Stimulated activated effector memory CD8-positive, alpha-beta T cell treated with anti-CD3 and anti-CD28 coated beads, Interleukin-12 subunit alpha, Interleukin-12 subunit beta, amount 100 ng/mL, for 72 hours (primary cell): Measurements from ENCODE around the gene SH3RF1.
A peak's percentile ranks its signal among the peaks of the same experiment; 100 is the strongest.

ENCODE experiments used
- ATAC-seq: fragments of 150-1000 bp; cut with Tn5 transposase; 2 replicates; pipeline ENCODE4 v1.10.0; 2021
- DNase-seq, 2 donors: peaks; one replicate each; pipeline ENCODE4 v3.0.0; 2021 to 2022; ENCODE audit warnings: low spot score in 2 of 2
- H3K27ac Mint-ChIP-seq: one replicate; pipeline ENCODE4 v1.8.0; 2022; ENCODE audit warnings: mild to moderate bottlenecking, mixed read lengths
- H3K36me3 Mint-ChIP-seq: one replicate; pipeline ENCODE4 v1.8.0; 2022; ENCODE audit warnings: mild to moderate bottlenecking, mixed read lengths
- H3K4me1 Mint-ChIP-seq: one replicate; pipeline ENCODE4 v1.8.0; 2022; ENCODE audit warnings: mixed read lengths
- H3K4me3 Mint-ChIP-seq: one replicate; pipeline ENCODE4 v1.8.0; 2022; ENCODE audit warnings: mild to moderate bottlenecking, mixed read lengths
- H3K9me3 Mint-ChIP-seq: one replicate; pipeline ENCODE4 v1.8.0; 2022; ENCODE audit warnings: mixed read lengths

The SH3RF1 gene

DNA sequence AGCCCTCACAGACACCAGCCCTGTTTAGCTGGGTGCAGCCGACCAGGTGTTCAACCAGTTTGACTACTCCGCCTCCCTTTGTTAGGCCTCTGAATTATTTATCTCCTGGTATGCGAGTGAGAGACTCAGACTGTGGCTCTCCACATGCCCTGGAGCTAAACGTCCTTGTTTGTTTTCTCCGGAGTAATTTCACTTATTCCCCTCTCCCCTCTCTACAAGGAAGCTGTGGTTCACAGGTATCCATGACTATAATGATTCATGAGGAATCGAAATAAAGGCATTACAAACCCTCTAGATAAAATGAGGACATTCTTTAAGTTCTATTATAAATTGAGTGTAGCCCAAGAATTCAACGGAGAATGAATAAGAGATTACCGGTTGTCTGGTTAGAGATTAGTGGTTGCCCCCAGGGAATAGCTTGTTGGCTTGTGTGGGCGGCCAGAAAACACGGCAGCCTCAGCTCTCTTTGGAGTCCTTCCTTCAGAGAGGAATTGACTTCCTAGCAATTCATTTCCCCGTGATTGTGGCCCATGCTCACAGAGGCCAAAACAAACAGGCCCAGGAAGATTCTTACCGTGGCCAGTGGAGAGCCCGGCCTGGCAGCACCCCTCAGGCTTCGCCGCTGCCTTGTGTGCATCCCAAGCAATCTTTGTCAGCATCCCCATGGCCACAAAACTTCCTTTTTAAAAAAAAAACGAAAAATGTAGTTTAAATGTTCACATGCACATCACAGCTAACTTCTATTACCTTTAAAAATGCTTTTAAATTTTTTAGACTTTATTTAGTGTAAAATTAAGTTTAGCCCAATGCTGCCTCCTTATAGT lies 200.5 kb downstream of the SH3RF1 start:
- DNase-seq: no peak
- no peak for ATAC-seq
- no peak overlapping the region for H3K27ac Mint-ChIP-seq
- no peaks in the 10 kb centered on the region for H3K9me3 Mint-ChIP-seq
- peaks cover 9% of the 10 kb centered on the region for H3K4me1 Mint-ChIP-seq
- no peaks in the 10 kb centered on the region for H3K36me3 Mint-ChIP-seq
- H3K4me3 Mint-ChIP-seq: no peak overlapping the region

DNA sequence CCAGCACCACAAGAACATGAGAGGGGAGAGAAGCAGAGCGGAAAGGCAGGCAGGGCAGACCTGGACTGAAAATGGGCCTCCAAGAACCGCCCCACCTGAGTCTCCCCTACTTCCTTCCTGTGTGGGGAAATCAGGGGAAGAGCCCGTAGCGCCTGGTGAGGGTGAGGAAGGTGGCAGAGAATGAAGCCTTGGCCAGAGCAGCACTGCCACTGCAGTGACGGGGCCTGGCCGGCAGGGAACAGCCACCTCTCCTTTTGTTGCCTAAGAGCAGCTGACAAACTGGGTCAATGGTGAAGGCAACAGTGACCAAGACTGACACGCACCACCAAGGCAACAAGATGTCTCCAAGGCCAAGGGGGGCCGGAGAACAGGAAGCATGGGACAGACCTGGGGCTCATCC lies 202.3 kb downstream of the SH3RF1 start:
- DNase-seq: no peak
- Mint-ChIP-seq H3K27ac (peak overlapping the region; percentile 52), H3K4me1 (peaks cover 9% of the 10 kb centered on the region), H3K9me3 (no peaks in the 10 kb centered on the region), H3K36me3 (no peaks in the 10 kb centered on the region), H3K4me3 (no peak overlapping the region)
- ATAC-seq: peak; percentile 39

DNA sequence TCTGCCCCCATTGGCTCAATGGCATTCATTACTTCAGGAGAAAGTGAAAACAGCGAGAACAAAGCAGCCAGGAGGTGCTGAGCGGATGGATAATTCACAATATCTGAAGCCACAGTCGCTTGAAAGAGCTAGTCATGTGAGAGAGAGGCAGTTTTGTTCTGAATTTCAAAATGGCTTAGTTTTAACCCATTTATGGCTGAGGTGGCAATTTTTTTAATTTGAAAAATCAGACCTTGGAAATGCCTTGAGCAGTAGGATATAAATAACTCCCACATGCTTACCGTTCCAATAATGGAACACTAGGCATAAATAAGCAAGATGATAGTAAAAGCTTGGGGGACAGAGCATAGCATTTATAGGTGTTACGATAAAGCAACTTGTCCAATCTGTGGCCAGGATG lies 203.8 kb downstream of the SH3RF1 start:
- DNase-seq: no peak
- H3K4me1 Mint-ChIP-seq: peaks cover 9% of the 10 kb centered on the region
- no peak overlapping the region for H3K4me3 Mint-ChIP-seq
- no peak for ATAC-seq
- H3K9me3 Mint-ChIP-seq: no peaks in the 10 kb centered on the region
- H3K27ac Mint-ChIP-seq: no peak overlapping the region
- H3K36me3 Mint-ChIP-seq: no peaks in the 10 kb centered on the region

DNA sequence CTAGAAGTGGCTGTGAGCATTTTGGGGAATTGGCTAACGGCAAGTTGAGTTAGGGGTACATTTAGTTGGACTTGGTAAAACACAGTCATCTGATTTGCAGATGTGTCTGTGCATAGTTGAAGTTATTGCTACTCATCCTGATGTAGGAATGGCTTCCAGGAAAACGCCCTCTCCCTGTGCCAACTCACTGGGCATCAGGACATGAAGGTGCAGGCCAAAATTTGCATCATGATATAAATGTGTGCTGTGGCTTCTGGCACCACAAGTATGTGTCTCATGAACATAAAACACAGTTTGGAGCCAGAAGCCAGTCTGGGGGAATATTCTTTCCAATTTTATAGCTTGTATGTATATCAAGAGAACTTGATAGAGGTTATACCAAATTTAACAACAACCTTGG lies 206.5 kb downstream of the SH3RF1 start:
- DNase-seq: no peak
- ATAC-seq: no peak
- Mint-ChIP-seq H3K27ac (no peak overlapping the region), H3K36me3 (no peaks in the 10 kb centered on the region), H3K4me3 (no peak overlapping the region), H3K9me3 (no peaks in the 10 kb centered on the region), H3K4me1 (peaks cover 9% of the 10 kb centered on the region)

DNA sequence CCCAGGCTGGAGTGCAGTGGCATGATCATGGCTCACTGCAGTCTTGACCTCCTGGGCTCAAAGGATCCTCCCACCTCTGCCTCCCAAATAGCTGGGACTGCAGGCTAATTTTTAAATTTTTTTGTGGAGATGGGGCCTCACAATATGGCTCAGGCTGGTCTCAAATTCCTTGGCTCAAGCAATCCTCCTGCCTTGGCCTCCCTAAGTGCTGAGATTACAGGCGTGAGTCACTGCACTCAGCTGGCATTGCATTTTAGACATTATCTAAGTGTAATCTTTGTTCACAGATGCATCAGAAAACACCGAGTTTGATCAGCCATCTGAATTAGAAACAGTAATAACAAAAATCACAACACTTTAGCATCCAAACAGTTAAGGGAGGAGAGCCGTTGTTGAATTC lies 207.3 kb downstream of the SH3RF1 start:
- H3K9me3 Mint-ChIP-seq: no peaks in the 10 kb centered on the region
- no peak for ATAC-seq
- H3K4me1 Mint-ChIP-seq: peaks cover 5% of the 10 kb centered on the region
- no peak overlapping the region for H3K4me3 Mint-ChIP-seq
- no peak for DNase-seq
- H3K27ac Mint-ChIP-seq: no peak overlapping the region
- no peaks in the 10 kb centered on the region for H3K36me3 Mint-ChIP-seq

DNA sequence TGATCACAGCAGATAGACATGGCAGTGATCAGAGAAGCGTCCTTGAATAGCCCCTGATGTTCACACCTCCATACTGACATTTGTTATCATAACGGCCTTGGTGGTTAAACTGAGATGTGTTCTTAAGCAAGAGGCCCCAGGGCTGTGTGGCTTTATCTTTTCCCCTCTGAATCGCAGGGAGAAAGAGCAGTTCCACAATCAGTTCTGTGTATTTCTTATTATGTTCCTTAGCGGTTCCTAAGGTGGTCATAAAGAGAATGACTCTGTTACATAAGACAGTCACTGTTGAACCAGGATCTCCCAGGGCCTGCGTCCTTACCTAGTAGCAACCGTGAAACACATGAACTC lies 207.9 kb downstream of the SH3RF1 start:
- ATAC-seq: no peak
- Mint-ChIP-seq H3K36me3 (no peaks in the 10 kb centered on the region), H3K4me1 (no peaks in the 10 kb centered on the region), H3K27ac (no peak overlapping the region), H3K9me3 (no peaks in the 10 kb centered on the region), H3K4me3 (no peak overlapping the region)
- DNase-seq: no peak

DNA sequence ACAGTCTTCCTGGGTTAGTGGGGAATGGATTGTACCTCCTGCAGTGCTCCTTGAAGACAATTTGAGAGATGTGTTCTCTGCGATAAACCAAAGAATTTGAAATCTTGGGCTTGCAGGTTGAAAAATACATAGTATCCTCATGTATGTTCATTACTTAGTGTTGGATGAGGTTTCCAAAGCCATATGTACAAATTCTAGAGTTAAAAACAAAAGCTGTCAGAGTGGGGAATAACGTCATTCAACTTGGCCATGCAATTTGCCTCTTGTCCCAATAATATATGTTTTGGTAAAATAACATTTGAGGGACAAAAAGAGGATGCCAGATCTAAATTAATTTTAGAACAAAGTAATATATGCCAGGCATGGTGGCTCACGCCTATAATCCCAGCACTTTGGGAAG lies 209.4 kb downstream of the SH3RF1 start:
- no peaks in the 10 kb centered on the region for H3K4me1 Mint-ChIP-seq

DNA sequence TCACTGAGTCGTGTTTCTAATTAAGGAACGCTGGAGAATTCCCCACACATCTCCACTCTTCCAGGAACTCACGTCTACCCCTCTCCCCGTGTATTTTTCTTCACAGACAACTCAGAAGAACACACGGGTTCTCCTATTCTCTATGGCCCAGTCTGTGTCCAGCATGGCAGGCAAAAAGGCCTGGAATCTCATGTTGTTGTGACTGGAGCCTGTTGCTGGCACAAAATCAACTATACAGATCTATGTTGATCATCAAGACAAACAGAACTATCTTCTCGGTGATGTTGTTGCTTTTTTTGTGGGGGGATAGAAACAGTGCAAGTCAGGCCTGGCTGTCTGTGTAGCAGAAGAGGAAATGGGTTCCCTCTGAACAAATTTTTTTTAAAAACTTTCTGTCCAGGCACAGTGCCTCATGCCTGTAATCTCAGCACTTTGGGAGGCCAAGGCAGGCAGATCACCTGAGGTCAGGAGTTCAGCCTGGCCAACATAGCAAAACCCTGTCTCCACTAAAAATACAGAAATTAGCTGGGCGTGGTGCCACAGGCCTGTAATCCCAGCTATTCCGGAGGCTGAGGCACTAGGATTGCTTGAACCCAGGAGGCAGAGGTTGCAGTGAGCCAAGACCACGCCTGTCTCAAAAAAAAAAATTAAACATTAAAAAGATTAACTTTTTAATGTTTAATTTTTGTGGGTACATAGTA lies 210.2 kb downstream of the SH3RF1 start:
- H3K36me3 Mint-ChIP-seq: no peaks in the 10 kb centered on the region
- H3K9me3 Mint-ChIP-seq: no peaks in the 10 kb centered on the region
- no peak for ATAC-seq
- no peaks in the 10 kb centered on the region for H3K4me1 Mint-ChIP-seq
- no peak for DNase-seq
- H3K4me3 Mint-ChIP-seq: no peak overlapping the region
- no peak overlapping the region for H3K27ac Mint-ChIP-seq

More for the DNA sequence above, 209.4 kb downstream of the SH3RF1 start:
- DNase-seq (no peak), ATAC-seq (no peak)
- no peaks in the 10 kb centered on the region for H3K36me3 Mint-ChIP-seq
- H3K9me3 Mint-ChIP-seq: no peaks in the 10 kb centered on the region
- no peak overlapping the region for H3K4me3 Mint-ChIP-seq
- no peak overlapping the region for H3K27ac Mint-ChIP-seq

DNA sequence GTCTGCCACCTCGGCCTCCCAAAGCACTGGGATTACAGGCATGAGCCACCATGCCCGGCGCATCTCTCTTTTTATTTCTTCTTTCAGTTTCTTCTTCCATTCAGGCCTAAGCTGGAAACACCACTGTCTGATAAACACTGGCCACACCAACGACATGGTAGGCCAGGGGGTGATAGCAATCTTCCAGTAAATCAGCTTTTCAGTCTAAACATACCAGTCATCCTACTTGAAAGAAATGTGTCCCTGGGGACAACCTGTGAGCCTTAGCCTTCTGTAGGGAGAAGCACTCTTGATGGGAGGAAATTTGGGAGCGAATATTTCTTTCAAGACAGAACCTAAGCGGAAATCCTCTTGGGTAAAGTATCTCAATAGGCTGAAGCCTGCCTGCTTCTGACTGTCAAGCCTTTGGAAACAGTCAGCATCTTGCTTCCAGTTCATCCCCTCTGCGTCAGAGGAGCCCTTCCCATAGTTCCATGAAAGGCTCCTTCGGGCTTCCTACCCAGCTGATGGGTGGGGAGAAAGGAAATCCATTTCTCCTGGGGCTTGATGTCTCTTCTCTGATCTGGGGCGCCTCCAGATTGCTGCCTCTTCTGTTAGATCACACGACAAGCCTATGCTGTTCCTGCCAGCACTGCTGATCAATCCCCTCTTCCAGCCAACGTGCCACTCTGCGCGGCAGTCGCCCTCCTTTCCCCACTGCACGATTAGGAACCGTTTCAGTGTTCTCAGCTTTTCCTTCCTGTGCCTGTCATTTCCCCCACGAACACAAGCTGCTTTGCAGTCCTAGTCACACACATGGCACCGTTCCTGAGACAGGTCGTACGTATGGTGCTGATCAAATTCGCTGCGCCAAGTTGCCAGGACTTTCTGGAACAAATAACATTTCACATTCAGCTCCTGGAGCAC lies 211.2 kb downstream of the SH3RF1 start:
- DNase-seq (no peak), ATAC-seq (no peak)
- Mint-ChIP-seq H3K27ac (no peak overlapping the region), H3K9me3 (no peaks in the 10 kb centered on the region), H3K4me3 (no peak overlapping the region), H3K36me3 (no peaks in the 10 kb centered on the region), H3K4me1 (no peaks in the 10 kb centered on the region)

DNA sequence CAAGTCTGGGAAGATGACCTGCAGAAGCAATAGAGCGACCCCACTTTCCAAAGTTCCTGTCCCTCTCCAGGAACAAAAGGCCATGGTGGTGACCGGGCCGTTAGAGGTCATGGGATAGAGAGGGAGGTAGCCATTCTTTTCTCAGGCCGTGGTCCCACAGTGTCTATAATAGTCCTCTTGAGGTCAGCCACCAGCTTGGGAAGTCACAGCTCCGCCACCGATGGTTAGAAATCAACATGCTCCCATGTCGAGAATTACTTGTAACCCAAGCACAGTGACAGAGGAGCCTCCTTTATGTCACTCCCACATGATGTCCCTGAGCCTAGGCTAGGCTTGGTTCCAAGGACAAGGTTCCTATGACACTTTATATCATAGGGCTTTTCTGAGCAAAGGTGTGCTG lies 212.4 kb downstream of the SH3RF1 start:
- no peaks in the 10 kb centered on the region for H3K36me3 Mint-ChIP-seq
- H3K9me3 Mint-ChIP-seq: no peaks in the 10 kb centered on the region
- H3K4me3 Mint-ChIP-seq: no peak overlapping the region
- H3K27ac Mint-ChIP-seq: no peak overlapping the region
- ATAC-seq (no peak), DNase-seq (no peak)
- H3K4me1 Mint-ChIP-seq: no peaks in the 10 kb centered on the region

DNA sequence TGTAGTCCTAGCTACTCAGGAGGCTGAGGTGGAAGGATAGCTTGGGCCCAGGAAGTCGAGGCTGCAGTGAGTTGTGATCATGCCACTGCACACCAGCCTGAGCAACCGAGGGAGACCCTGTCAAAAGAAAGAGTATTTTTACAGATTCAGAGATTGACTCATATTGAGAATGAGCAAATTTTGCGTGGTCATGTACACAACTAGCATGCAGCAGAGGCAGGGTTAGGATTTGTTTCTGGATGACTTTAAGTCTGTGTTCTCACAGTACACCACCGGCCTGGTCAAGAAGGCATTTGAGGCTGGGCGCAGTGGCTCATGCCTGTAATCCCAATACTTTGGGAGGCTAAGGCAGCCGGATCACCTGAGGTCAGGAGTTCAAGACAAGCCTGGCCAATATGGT lies 215.9 kb downstream of the SH3RF1 start:
- DNase-seq (no peak), ATAC-seq (no peak)
- no peak overlapping the region for H3K4me3 Mint-ChIP-seq
- no peaks in the 10 kb centered on the region for H3K9me3 Mint-ChIP-seq
- H3K4me1 Mint-ChIP-seq: no peaks in the 10 kb centered on the region
- no peaks in the 10 kb centered on the region for H3K36me3 Mint-ChIP-seq
- no peak overlapping the region for H3K27ac Mint-ChIP-seq

DNA sequence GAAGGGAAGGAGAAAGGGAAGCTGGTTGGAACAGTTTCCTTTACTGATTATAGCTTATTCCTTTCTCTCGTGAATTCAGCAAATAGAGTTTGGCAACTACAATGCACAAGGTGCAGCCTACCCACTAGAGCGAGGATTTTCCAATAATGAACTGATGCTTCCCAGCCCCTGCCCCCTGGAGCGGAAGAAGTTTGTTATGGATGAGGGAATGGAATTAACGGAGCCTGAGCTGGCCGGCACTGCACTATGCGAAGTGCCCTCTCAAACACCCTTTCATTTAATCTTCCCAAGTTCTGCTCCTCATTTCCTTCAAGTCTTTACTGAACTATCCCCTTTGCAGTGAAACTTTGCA lies 218.2 kb downstream of the SH3RF1 start:
- ATAC-seq: no peak
- no peaks in the 10 kb centered on the region for H3K36me3 Mint-ChIP-seq
- no peaks in the 10 kb centered on the region for H3K4me1 Mint-ChIP-seq
- H3K27ac Mint-ChIP-seq: no peak overlapping the region
- H3K9me3 Mint-ChIP-seq: no peaks in the 10 kb centered on the region
- no peak overlapping the region for H3K4me3 Mint-ChIP-seq
- no peak for DNase-seq

DNA sequence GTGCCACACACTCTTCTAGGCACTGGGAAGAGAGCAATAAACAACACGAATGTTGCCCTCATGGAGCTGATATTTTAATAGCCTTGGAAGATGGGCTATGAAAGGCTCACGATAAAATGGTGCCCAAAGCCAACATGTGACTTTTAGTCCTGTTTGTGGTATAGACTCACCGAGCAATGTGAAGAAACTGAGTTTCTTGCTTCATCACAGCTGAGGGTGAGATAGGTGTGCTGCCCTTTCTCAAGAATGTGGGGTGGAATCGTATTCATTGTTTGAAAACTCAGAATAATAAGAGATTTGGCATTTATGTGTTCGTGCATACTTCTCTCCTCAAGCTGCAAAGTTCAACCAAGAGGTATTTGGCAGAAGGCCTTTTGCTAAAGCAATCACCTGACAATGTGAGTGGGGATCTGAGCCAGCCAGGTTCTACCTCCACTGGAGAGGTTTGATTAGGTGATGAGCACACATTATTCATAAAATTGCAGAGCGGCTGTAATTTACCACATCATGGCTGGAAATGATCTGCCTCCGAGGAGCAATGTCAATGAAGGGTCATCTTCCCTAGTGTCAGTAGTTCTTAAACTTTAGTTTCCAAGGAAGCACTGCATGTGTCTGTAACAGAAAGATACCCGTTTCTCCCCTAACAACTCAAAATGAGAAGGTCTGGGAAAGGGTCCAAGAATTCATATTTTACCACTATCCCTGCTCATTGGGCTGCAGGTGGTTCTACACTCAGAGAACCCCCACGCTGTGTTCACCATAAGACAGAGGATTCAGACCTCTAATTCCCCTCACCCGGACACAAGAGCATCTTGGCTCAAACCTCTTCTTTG lies 218.8 kb downstream of the SH3RF1 start:
- ATAC-seq (no peak), DNase-seq (no peak)
- Mint-ChIP-seq H3K36me3 (no peaks in the 10 kb centered on the region), H3K27ac (no peak overlapping the region), H3K9me3 (no peaks in the 10 kb centered on the region), H3K4me1 (no peaks in the 10 kb centered on the region), H3K4me3 (no peak overlapping the region)

DNA sequence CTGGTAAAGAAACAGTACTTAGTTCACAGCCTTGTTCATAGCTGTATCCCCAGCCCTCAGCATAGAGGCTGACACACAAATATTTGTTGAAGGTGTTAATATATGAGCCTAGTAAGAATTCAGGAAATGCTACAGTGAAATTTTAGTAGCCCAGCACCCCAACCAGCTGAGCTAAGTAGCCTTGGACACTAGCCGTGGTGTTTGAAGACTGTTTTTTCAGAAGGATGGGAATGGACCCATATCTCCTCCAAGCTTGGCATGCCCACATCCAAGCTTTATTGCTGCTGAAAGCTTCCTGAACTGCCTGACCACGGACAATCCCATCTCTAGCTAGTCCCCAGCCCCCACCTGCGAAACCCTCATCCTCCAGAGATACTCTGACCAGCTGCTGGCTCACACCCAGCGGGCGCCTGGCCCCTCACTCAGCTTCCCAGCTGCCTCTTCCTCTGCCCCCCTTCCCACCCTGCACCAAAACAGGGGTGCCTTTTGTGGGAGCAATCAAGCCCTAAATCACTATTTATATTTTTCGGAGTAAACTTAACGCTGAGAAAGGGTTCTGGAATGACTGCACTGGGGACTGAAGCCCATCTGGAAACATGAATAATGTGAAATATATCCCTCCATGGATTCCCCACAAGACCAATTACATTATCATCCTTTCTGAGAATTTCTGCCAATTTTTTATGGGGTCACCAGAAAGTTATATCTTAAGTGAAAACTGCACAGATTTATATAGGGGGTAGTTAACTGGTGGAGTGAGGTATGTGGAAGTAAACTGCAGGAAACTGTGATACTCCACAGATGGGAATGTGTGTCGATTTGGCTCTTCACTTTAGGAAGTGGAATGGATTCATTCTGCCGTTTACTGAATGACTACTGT lies 219.6 kb downstream of the SH3RF1 start:
- no peaks in the 10 kb centered on the region for H3K4me1 Mint-ChIP-seq
- ATAC-seq: no peak

More for the DNA sequence above, 219.6 kb downstream of the SH3RF1 start:
- Mint-ChIP-seq H3K9me3 (no peaks in the 10 kb centered on the region), H3K36me3 (no peaks in the 10 kb centered on the region), H3K4me3 (no peak overlapping the region), H3K27ac (no peak overlapping the region)
- no peak for DNase-seq
